Loucy (cell line): Measurements from ENCODE around the gene TIAM2.

Source experiments
- H2AFZ ChIP-seq: fragments of 200-600 bp; sonication (generic); 2 replicates; pipeline ENCODE4 v1.6.0; 2016; ENCODE audit warnings: antibody characterized with exemption, mild to moderate bottlenecking, low read length, moderate library complexity
- H3F3A ChIP-seq: fragments of 200-600 bp; 2 replicates; pipeline ENCODE4 v1.6.0; 2016; ENCODE audit warnings: antibody characterized with exemption, low read depth, mild to moderate bottlenecking
- H3K27me3 ChIP-seq: fragments of 200-600 bp; sonication (generic); 2 replicates; pipeline ENCODE4 v1.6.1; 2014; ENCODE audit warnings: low read length, mild to moderate bottlenecking; ENCODE audit not compliant: insufficient read depth, poor library complexity, severe bottlenecking
- H3K36me3 ChIP-seq: fragments of 200-600 bp; sonication (generic); 2 replicates; pipeline ENCODE4 v1.6.1; 2016; ENCODE audit warnings: low read length; ENCODE audit not compliant: insufficient read depth
- H3K4me1 ChIP-seq: fragments of 200-600 bp; sonication (generic); 2 replicates; pipeline ENCODE4 v1.5.1; 2014; ENCODE audit warnings: low read length, mild to moderate bottlenecking; ENCODE audit not compliant: insufficient read depth, poor library complexity, severe bottlenecking
- H3K4me2 ChIP-seq: fragments of 200-600 bp; sonication (generic); 2 replicates; pipeline ENCODE4 v1.6.0; 2014; ENCODE audit warnings: antibody characterized with exemption, low read length, low read depth, mild to moderate bottlenecking; ENCODE audit not compliant: poor library complexity, severe bottlenecking
- H3K4me3 ChIP-seq: fragments of 200-600 bp; sonication (generic); 2 replicates; pipeline ENCODE4 v1.5.1; 2014; ENCODE audit warnings: low read length, mild to moderate bottlenecking, mixed read lengths; ENCODE audit not compliant: poor library complexity, severe bottlenecking
- H3K79me2 ChIP-seq: fragments of 200-600 bp; sonication (generic); 2 replicates; pipeline ENCODE4 v1.6.1; 2014; ENCODE audit warnings: low read length; ENCODE audit not compliant: insufficient read depth
- H3K9ac ChIP-seq: fragments of 200-600 bp; sonication (generic); 2 replicates; pipeline ENCODE4 v1.6.0; 2014; ENCODE audit warnings: mild to moderate bottlenecking, low read depth, low read length, moderate library complexity; ENCODE audit not compliant: poor library complexity, severe bottlenecking
- H3K9me2 ChIP-seq: fragments of 200-600 bp; sonication (generic); replicated peaks from 2 replicates; pipeline ENCODE4 v1.6.1; 2016; ENCODE audit warnings: low read depth, low read length, mixed read lengths
- H3K9me3 ChIP-seq: fragments of 200-600 bp; sonication (generic); 2 replicates; pipeline ENCODE4 v1.6.1; 2014; ENCODE audit warnings: mild to moderate bottlenecking, antibody characterized with exemption, low read length, low read depth; ENCODE audit not compliant: insufficient read depth
- H4K20me1 ChIP-seq: fragments of 200-600 bp; sonication (generic); 2 replicates; pipeline ENCODE4 v1.6.0; 2014; ENCODE audit warnings: antibody characterized with exemption, low read length, mild to moderate bottlenecking; ENCODE audit not compliant: insufficient read depth, poor library complexity, severe bottlenecking
- EZH2phosphoT487 ChIP-seq: fragments of 200-600 bp; IDR thresholded peaks from 2 replicates; pipeline ENCODE4 v1.6.1; 2018; ENCODE audit warnings: antibody characterized with exemption, mild to moderate bottlenecking, moderate library complexity, borderline replicate concordance
- TF ChIP-seq, protein P1 (sequence below): fragments of 200-600 bp; sonication (generic); conservative IDR thresholded peaks from 2 replicates; pipeline ENCODE4 v1.5.1; 2014; ENCODE audit warnings: mild to moderate bottlenecking, antibody characterized with exemption, low read length

Gene TIAM2

DNA sequence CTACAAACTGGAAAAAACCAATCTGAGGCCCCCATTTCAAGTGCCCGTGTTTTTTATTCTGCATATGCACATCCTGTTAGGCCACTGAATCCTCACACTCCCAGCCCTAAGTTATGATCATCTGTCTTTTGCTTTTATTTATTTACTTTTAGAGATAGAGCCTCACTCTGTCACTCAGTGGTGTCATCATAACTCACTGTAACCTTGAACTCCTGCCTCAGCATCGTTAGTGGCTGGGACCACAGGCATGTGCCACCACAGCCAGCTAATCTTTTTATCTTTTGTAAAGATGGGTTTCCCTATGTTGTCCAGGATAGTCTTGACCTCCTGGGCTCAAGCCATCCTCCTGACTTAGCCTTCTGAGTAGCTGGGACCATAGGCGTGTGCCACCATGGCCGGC lies 239.1 kb downstream of the TIAM2 start:
- no peak for TF ChIP-seq EZH2phosphoT487
- TF ChIP-seq, protein P1, sequence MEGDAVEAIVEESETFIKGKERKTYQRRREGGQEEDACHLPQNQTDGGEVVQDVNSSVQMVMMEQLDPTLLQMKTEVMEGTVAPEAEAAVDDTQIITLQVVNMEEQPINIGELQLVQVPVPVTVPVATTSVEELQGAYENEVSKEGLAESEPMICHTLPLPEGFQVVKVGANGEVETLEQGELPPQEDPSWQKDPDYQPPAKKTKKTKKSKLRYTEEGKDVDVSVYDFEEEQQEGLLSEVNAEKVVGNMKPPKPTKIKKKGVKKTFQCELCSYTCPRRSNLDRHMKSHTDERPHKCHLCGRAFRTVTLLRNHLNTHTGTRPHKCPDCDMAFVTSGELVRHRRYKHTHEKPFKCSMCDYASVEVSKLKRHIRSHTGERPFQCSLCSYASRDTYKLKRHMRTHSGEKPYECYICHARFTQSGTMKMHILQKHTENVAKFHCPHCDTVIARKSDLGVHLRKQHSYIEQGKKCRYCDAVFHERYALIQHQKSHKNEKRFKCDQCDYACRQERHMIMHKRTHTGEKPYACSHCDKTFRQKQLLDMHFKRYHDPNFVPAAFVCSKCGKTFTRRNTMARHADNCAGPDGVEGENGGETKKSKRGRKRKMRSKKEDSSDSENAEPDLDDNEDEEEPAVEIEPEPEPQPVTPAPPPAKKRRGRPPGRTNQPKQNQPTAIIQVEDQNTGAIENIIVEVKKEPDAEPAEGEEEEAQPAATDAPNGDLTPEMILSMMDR = no peak
- no peaks in the 10 kb centered on the region for H3K79me2 ChIP-seq
- H3F3A ChIP-seq = no peaks in the 10 kb centered on the region
- H3K4me1 ChIP-seq = no peaks in the 10 kb centered on the region
- no peaks in the 10 kb centered on the region for H4K20me1 ChIP-seq
- H3K4me2 ChIP-seq = no peak overlapping the region
- no peaks in the 10 kb centered on the region for H3K36me3 ChIP-seq
- H3K9me3 ChIP-seq = no peaks in the 10 kb centered on the region
- H3K4me3 ChIP-seq = no peak overlapping the region
- no peak overlapping the region for H3K9ac ChIP-seq
- no peaks in the 10 kb centered on the region for H3K27me3 ChIP-seq
- no peak overlapping the region for H2AFZ ChIP-seq
- H3K9me2 ChIP-seq = no peaks in the 10 kb centered on the region

DNA sequence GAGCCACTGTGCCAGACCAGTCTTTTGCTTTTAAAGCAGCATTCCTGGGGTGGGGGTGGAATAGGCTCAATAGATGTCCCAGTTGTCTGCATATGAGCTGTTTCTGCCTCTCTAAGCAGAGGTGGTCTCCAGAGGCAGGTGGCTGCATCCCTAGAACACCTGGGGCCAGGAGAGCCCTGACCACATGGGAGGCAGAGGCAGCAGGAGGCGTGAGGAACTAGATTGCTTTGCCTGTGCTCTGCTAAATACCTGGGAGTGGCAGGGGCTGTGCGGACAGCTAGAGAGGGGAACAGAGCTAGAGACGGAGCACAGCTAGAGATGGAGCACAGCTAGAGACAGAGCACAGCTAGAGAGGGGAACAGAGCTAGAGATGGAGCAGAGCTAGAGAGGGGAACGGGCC lies 239.6 kb downstream of the TIAM2 start:
- Histone ChIP-seq H4K20me1 (no peaks in the 10 kb centered on the region), H3K79me2 (no peaks in the 10 kb centered on the region), H2AFZ (no peak overlapping the region), H3K36me3 (no peaks in the 10 kb centered on the region), H3K4me2 (no peak overlapping the region), H3K4me3 (no peak overlapping the region), H3K4me1 (no peaks in the 10 kb centered on the region), H3F3A (no peaks in the 10 kb centered on the region), H3K9ac (no peak overlapping the region), H3K9me2 (no peaks in the 10 kb centered on the region), H3K9me3 (no peaks in the 10 kb centered on the region), H3K27me3 (no peaks in the 10 kb centered on the region)
- no peak for TF ChIP-seq EZH2phosphoT487
- TF ChIP-seq, protein P1 = no peak

DNA sequence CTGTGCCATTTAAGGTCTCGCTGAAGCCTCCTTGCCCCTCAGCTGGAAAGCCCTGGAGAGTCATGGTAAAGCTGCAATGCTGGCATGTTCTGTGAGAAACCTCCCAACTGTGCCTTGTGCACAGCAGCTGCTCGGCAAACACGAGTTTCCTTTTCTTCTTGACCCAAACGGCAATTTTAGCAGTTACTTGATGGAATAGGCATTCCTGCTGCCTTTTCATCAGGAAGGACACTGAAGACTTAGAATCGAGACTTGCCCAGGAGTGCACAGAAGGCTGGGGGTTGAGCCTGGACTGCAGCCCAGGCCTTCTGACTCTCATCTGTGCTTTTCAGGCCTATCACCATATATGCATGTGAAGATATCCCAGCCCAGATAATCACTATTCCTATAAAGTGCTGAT lies 240.0 kb downstream of the TIAM2 start:
- H3K79me2 ChIP-seq = no peaks in the 10 kb centered on the region
- H3K36me3 ChIP-seq = no peaks in the 10 kb centered on the region
- no peaks in the 10 kb centered on the region for H3K9me2 ChIP-seq
- no peaks in the 10 kb centered on the region for H3K9me3 ChIP-seq
- no peak overlapping the region for H3K4me3 ChIP-seq
- H2AFZ ChIP-seq = no peak overlapping the region
- H4K20me1 ChIP-seq = no peaks in the 10 kb centered on the region
- H3F3A ChIP-seq = no peaks in the 10 kb centered on the region
- no peaks in the 10 kb centered on the region for H3K27me3 ChIP-seq
- no peak overlapping the region for H3K9ac ChIP-seq
- no peak overlapping the region for H3K4me2 ChIP-seq
- H3K4me1 ChIP-seq = no peaks in the 10 kb centered on the region
- TF ChIP-seq EZH2phosphoT487 = no peak
- TF ChIP-seq, protein P1 = no peak
